Amniotic stem cell (primary cell): ENCODE data around the gene LRRC4.

Experiments
- DNase-seq: peaks from one replicate; lab custom pipeline; 2025; lab: John Stamatoyannopoulos, UW

LRRC4 gene

DNA sequence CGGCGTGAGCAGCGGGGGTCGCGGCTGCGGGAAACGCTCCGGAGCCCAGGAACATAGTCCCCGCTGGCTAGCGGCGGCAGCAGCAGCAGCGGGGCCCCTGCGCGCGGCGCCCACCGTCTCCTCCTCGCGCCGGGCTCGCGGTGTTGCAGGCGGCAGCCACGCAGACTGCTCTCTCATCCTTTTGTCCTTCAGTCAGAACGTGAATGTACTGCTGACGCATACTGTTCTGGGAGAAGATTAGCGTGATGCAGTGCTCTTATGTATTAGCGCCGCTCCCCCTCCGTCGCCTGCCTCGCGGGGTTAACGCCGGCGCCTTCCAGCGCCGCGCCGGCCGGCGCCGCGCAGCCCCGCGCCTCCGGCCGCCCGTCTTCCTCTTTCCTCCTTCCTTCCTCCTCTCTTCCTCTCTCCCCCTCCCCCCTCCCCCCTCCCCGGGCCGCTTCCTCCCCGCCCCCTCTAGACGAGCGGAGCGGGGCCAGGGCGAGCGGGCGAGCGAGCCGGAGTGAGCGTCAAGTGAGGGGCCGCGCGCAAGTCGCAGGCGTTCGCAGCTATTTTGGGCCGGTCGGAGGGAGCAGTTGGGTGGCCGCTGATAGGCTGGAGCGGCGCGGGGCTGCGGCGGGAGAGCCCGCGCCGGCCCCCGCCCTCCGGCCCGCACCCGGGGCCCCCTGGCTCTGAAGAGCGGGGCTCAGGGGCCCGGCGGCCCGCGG, 816 bp upstream of the LRRC4 start:
- peak; percentile 85 for DNase-seq

DNA sequence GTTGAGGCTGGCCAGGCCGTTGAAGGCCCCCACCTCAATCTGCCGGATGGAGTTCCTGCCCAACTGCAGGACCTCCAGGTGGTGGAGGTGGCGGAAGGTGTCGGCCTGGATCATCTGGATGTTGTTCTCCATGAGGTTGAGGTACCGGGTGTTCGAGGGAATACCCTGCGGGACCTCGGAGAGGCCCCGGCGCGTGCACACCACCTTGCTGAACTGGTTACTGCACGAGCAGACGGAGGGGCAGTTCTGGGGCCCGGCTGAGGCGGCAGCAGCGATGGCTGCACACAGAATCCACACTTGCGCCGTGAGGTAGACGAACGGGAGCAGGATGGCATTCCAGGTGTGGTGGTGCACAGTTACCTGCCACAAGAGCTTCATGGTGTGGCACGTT, 979 bp downstream of the LRRC4 start:
- no peak for DNase-seq

DNA sequence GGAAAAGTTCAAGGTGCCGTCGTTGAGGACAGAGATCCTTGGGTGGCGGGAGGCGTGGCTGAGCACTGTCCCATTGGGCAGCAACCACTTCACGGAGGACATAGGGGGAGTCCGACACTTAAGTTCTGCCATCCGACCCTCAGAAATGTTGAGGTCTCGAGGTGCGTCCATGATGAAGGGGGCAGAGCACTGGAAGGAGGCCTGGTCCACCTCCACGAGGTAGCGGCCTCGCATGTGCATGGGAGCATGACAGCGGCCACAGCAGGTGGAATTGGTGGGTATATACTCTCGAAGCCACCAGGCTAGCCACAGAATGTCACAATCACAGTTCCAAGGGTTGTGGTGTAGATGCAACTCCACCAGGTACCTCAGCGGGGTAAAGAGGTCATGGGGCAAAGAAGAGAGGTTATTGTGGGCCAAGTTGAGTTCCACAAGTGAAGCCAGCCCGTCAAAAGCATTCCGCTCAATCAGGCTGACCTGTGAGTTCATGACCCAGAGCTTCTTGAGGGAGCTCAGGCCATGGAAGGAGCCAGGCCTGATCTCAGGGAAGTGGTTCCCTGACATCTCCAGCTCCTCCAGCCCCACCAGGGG, 1.7 kb downstream of the LRRC4 start:
- DNase-seq: no peak

DNA sequence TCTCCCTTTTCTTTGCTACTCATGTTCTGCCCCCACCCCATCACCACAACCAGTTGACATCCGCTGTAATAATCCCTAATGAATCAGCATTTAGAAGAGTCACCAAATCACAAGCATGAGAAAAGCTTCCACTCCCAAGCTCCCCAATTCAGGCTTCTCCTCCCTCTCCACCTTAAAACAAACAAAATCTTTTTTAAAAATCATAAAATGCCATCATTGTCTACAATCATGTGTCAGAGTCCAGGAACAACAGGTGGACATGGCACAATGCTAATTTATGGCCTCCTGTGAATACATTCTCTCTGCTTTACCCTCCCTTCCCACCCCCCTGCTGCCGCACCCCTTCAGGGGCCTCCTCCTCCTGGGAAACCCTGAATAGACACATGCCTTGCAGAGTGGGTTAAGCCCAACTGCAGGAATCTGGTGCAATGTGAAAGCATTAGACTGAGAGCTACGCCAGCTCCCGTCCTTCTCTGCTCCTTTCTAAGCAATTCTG, 3.7 kb downstream of the LRRC4 start:
- no peak for DNase-seq

DNA sequence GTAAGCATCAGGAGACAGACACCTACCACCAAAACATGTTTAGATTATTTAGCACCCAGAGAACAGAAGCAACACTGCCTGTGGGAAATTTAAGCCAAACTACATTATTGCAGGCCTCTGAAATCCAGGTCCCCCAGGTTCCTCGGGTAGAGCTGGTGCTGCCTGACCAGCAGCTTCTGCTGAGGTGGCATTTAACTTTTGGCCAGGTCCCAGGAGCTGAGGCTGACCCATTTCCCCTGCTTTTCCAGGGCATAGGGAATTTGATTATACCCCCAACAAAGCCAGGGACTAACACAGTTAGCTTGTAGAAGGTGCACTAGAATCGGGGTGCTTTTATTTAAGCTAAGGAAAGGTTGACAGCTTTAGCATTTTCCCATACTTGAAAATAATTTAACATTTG, 4.7 kb downstream of the LRRC4 start:
- no peak for DNase-seq

DNA sequence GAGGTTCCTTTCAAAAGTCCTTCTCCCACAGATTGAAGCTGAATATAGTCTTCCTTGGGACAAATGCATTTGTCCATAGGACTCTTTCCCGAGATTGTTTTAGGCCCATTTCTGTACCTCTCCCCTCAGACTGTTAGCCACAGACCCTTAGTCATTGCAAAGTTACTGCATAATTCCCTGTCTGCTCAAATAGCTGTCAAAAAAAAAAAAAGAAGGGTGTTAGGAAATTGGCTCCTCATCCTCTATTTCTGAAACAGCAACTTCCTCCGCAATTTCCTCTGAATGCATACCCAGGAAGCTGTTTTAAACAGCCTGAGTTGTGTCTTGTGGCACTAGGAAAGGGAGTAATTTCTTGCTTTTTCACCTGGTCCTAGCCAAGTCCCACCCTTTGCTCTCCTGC, 5.4 kb downstream of the LRRC4 start:
- DNase-seq: no peak

DNA sequence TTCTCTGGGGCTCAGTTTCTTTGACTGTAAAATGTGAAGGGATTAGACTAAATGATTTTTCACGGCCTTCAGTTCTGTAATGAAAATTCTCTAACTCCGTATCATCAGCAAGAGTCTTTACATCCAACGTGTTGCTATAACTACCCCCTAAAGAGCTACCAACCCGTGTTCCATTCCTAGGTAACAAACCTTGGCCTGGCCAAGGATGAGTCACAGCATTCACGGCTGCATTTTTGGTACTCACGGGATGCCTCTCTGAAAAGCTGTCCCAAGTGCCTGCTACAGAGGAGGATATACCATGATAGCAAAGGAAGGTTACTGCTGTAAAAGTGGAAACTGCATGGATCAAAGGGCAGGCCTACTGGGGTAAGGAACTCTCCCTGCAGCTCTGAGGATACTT, 5.9 kb downstream of the LRRC4 start:
- no peak for DNase-seq

DNA sequence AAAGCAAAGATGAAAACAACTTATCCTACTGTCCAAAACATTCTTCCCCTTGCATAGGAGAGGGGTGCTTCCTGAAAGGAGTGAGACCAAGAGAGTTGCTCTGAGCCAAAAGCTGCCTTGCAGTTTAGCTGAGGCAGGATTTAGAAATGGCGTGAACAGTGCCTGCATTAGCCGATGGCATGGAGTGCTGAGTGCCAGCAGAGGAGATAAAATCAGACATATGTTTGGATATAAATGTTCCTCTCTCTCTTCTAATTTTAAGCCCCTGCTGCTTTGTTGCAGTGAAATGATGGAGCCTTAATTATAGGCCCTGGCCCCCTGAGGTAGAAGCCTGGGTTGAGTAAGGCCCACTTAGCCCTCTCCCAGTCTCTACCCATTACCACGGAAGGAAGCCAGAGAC, 7.1 kb downstream of the LRRC4 start:
- no peak for DNase-seq

DNA sequence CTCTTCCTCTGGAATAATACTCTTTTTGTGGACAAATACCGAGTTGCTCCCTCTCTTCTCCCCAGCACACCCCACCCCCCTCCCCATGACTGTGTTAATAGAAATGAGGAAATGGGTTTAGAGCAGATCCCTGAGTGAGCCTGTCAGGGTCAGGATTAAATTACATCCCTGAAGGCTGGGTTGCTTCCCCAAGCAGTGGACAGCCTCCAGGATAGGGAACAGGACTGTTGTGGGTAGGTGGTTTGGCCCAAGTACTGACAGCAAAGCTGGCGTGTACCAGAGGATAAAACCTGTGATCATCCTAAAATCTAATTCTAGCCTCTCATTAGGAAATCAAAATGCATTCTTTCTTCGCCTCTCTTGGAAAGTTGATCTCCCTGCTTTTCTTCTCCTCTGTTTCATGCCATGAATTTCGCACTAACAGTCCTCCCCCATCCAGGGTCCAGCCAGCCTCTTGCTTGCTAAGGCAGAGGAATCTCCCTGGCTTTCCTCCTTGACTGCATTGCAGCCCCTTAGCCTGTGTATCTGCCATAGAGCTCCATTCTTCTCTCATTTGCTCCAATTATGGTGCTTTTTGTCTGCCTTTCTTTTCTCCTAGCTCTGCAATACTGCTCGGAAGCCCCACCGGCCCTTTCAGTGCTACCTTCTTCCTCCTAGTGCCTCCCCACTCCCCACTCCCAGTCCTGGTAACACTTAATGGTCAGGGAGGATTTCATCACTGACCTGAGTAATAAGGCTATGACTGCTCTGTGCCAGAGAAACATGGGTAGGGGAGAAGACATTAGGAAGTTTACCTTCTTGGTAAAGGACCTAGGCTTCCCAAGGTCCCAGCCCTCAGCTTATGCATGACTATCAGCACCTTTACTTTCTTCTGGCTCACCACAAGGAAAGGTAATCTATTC, 8.4 kb downstream of the LRRC4 start:
- DNase-seq: peak; percentile 15

DNA sequence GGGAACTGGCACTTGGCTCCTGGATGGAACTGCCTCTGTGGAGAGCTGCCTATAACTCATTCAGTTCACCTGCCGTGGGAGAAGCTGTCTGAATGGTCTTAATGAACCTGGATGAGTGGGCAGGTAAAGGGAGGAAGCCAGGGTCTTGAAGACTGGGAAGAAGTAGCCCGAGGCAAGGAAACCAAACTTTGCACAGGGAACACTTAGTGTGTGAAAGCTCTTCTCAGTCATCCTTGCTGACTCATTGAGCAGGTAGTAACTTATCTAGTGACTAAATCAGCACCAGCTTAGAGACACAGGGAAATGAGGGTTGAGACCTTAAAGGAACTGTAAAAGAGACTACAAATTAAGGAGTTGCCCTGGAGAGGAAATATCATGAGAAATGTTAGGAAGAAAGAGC, 9.9 kb downstream of the LRRC4 start:
- DNase-seq: no peak

DNA sequence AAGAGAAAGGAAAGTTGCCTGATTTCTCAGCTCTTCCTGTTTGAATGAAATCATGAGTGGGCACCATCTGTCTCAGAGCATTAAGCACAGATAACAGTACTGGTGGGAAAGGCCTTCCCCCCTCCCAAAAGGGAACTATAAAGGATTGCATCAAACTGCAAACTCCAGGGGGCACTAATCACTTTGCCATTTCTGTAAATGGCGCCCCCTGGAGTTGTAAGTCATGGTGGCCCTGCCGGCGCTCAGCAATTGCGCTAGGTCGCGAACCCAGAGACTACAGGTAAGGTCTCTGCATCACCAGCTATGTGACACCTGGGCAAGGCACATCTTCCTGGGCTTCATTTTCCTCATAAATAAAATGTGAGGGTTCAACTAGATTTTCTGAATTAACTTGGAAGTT, 11.1 kb downstream of the LRRC4 start:
- DNase-seq: no peak

DNA sequence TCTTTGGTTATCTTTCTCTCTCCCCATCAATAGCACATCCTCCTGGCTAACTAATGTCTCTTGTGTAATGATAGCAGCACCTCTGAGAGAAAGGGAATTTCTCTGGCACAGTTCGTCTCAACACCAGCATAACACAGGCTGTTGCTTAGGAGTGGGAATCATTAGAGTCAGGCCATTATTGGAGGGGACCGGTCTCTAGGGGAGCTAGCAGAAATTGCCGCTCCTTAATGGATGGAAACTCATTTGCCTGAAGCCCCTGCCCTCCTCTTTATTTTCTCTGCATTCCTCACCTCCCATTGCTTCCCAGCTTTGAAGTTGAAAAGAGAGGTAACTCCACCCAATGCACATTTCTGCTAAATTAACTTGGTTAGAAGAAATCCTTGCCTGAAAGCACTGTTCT, 11.9 kb downstream of the LRRC4 start:
- DNase-seq: no peak

DNA sequence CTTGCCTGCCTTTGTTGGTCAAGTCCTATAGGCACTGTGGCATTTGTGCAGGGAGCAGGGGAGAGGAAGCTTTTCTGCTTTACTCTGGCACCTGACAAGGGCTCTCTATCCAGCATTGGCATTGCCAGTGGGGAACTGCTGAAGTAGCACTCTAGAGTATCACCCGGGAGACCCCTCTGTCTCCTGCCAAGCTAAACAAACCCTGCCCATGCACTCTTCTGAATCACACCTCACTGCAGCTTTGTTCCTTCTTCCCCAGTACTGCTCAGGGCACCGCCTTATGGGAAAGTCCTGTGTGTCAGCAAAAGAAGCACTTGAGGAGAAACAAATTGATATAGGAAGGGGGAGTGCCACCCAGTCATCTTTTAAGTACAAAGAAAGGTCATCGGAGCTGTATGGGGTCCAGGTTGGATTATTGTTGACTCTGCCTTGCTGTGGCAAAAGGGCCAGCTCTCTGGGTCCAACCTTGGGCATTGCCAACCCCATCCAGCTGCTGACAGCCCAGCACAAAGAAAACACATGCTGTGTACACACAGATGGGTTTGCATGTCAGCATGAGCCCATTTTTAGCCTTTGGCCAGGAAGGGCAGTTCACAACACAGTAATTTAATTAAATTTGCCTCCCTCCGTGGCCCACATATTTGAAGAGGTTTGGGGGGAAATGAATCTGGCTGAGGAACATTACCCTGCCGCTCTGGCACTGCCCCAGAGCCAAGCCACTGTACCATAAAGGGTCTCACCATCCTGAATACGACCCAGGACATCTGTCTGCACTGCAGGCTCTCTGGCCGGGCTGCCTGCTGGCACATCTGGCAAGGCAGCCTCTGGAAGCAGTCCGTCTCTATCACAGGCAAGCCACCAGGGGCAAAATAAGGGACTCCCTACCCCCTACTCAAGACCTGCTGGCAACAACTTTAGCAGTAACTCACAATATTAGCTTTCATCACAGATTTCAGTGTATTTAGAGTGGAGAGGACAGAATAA, 13.1 kb downstream of the LRRC4 start:
- no peak for DNase-seq

DNA sequence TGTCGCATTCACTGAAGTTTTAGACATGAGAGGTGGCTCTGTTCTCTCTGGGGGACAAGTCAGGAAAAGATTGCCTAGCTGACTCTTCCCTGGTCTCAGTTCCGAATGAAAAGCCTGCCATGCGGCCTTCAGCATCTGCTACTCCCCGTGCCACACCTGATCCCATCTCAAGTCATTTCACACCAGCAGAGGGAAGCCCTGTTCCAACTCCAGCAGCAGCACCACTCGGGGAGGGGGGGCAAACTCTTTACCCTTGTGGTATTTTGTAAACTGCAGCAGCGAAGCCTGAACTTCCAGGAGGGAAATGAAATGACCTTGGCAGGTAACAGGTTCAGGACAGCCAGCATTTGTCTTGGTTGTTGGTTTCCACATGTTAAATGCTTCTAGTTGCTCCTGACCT, 13.8 kb downstream of the LRRC4 start:
- no peak for DNase-seq

DNA sequence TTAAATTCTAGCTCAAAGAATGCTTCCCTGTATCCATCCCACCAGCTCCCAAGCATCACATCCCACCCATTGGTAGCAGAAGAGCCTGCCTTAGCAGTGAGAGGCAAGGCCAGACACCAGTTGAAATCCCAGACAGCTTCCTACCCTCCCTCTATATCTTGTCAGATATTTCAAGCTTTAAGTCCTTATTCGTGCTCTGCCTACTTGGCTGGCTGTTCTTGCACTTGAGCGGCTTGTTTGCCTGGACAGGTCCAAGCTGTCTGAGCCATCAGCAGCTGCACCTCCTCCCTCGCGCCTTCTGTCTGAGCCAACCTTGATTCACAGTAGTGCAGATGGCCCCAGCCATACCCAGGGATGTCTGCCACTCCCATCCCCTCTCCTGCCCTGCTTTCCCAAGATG, 16.4 kb downstream of the LRRC4 start:
- DNase-seq: no peak

DNA sequence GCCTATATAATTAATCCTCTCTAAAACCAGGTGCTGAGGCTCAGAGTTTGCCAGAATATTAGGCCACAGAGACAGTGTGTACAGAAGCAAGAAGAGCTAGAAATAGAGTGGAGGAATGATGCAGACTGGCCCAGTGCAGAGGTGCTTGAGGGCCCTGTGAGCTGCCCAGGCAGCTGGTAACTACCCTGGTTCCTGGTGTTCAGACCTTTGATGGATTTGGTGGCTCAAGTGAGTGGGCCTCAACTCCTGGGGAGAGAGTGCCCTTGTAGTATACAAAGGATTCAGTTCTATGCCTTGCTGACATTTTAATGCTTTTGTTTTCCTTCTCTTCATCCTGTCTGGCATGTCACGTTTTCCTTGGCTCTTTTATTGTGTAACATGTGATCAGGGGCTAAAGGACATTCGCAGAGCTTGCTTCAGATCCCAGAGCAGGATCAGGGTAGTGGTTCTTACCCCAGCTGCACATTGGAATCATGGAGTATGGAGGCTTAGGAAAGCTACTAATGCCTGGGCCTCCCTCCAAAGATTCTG, 20.0 kb downstream of the LRRC4 start:
- no peak for DNase-seq

DNA sequence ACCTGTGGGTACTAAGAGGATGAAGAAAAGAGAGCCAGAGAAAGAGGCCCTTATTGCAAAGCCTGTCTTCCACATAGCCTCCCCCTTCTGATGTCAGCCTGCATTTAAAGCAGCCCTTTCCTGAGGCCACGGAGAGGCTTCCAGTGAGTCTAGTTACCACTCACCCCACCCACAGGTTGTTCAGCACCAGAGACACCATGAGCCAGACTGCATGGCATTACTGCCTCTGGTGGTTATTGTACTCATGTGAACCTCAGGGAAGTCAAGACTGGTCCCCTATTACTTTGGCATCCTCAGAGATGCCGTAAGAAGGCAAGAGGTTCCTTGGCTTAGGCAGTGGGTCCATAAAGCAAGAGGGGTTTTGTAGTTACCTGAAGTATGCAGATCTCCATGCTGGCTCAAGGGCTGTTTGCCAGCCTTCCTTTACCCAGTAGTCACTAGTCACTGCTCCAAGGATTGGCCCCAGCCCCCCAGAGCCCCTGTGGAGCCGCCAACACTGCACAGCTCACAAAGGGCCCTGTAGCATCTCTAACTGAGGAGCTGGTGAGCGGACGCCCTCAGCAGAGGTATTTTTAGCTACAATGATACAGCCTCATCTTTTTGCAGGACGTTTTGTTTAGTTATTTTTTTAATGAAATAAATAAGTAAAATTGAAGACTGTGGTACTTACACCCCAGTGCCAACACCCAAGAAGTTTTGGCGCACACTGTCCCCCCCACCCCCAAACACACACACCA, 20.7 kb downstream of the LRRC4 start:
- DNase-seq: no peak

DNA sequence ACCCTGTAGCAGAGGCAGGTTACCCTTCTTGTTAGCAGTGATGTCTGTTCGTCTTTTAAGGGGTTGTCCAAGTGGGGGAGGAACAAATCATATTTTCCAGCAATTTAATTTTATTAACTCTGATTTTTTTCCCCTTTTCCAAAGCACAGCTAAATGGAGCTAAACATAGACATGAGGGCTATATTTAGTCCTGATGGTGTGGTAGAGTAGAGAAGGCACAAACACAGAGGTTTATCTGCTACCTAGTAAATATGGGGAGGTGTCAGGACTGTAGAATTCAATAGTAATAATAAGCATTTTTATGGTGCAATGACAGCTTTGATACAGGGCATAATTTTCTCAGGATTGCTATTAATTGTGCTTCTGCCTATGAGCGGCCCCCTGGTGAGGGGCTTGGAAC, 22.5 kb downstream of the LRRC4 start:
- DNase-seq: no peak

DNA sequence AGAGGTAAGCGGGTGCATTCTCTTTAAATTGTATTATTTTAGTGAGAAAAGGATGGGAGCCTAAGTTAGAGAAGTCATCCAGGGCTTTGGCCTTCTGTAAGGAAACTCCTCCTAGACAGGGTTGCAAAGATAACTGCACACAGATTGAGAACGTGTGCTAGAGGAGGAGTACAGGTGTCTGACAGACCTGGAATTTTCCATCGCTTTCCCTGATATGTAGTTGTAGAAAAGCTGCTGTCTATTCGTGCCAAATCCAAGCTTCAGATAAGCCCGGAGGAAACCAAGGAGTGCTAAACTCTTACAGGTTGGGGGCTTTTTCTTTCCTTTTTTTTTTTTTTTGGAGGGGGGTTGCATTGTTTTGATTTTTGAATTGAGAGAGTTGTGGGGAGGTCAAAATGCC, 23.1 kb downstream of the LRRC4 start:
- DNase-seq: no peak

DNA sequence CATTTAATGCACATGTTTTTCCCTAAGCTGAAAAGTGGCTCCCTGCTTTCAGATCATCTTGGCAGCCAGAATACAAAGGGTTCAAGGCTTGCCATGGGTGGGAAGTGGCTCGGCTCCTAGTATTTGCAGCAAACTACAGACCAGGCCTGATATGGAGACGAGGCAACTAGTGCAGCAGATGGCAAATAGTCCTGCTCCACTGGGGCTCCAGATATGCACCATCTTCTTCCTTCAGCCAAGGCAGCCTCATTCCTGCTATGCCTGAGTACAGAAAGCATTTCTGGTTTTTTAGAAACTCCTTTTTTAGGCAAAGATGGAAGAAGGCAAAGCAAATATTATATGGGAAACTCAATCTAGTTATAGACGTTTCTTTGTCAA, 23.9 kb downstream of the LRRC4 start:
- no peak for DNase-seq
